GM18867 (cell line): ENCODE measurements around the gene C11orf91.
"Not testable (repeated sequence)": the region's sequence is repeated elsewhere in the genome, so short reads cannot be mapped to it uniquely, and the experiment has no call there.

Experiments used
- ATAC-seq: cut with Tn5 transposase; IDR thresholded peaks from one replicate; pipeline ENCODE4 v1.9.1; 2021; ENCODE audit warnings: mild to moderate bottlenecking, moderate library complexity; ENCODE audit not compliant: unreplicated experiment

The C11orf91 gene

GRCh38 chr11:33700502-33701271 is at the start of gene C11orf91:
Gene C11orf91, minus strand, starts transcription at chr11:33700826. Its CDS starts 86 bp downstream, at chr11:33700740.
- ATAC-seq = peak; percentile 95

GRCh38 chr11:33747979-33748378 is 47.4 kb upstream of the C11orf91 start:
- ATAC-seq = no peak

DNA sequence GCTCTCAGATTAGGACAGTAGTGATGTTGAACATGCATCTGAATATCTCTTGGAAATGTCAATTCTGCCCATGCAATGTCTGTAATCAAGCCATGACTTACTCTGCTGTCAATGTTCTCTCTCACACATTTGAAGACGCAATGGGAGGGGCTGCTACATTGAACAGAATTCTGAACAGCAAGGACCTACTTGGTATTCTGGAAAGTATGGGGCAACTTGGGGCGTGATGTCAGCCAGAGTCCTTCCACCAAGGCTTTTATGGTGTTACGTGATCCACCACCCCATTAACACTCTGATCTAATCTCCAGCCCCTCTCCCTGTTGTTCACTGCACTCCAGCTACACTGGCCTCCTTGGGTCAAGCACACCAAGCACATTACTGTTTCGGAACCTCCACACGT is 42.7 kb upstream of the C11orf91 start:
- no peak for ATAC-seq

GRCh38 chr11:33742249-33742851 is 41.7 kb upstream of the C11orf91 start:
- peak; percentile 47 for ATAC-seq

DNA sequence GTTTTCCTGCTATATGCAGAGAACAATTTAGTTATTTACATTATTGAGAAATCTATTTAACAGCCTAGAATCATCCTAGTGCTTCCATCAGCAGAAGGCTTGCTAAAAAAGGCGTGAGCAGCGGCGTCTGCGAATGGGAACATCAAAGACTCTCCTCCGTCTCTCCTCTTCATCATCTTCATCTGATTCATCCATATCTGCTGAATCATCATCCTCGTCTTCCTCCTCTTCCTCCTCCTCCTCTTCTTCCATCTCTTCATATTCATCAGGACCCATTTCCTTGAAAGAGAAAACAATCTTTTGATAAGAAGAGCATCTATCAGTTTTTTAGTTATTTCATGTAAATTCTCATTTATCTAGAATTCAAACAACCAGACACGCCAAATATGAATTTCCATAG is 41.2 kb upstream of the C11orf91 start:
- ATAC-seq = no peak

DNA sequence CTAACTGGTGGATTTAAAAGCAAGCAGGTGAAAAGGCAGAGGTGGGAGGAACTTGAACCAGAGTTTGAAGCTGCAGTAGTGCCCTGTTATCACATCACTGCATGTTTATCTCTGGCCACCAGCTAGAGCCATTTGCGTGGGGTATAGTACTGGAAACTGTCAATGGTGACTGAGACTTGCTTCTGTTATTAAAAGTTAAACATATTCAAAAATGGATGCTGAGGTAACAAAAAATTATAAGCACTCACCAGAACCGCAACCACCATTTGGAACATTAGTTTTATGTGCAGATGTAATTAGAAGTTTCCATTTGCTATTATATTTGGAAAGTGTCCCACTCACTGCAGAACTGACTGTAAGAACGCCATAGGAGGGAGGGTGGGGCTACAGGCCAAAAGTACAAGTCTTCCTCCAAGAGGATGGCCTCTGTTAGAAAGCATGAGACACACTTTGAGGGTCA is 36.8 kb upstream of the C11orf91 start:
- no peak for ATAC-seq

- ATAC-seq = peak; percentile 74
Observed at GRCh38 chr11:33736148-33736812, 35.7 kb upstream of the C11orf91 start, which contains the start of gene CD59. Gene CD59, minus strand, starts transcription at chr11:33736423. Its CDS starts 13,978 bp downstream, at chr11:33722445.

DNA sequence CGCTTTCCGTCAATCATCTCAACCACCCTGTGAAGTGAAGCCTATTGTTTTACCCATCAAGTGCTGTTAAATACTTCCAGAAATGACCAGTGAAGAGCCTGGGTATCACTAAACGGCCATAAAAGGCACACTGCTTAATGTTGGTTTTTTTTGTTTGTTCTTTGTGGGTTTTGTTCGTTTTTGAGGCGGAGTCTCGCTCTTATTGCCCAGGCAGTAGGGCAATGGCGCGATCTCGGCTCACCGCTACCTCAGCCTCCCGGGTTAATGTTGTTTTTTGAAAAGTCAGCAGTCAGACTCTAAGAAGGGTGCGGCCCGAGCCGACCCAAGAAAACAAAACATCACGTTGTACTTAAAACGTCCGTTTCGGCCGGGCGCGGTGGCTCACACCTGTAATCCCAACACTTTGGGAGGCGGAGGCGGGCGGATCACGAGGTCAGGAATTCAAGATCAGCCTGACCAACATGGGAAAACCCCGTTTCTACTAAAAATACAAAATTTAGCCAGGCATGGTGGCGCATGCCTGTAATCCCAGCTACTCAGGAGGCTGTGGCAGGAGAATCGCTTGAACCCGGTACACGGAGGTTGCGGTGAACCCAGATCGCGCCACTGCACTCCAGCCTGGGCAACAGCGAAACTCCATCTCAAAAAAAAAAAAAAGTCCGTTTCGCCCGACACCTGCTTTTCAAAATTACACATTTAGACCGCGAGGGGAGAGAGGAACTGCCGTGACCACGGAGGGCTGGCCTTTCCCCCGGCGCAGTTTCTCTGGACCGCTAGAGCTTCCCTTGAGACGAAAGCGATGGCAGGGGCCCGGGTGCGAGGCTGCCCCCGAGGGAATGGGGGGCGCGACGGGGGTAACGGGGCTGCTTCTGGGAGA is 34.9 kb upstream of the C11orf91 start:
- peak; percentile 65 for ATAC-seq

DNA sequence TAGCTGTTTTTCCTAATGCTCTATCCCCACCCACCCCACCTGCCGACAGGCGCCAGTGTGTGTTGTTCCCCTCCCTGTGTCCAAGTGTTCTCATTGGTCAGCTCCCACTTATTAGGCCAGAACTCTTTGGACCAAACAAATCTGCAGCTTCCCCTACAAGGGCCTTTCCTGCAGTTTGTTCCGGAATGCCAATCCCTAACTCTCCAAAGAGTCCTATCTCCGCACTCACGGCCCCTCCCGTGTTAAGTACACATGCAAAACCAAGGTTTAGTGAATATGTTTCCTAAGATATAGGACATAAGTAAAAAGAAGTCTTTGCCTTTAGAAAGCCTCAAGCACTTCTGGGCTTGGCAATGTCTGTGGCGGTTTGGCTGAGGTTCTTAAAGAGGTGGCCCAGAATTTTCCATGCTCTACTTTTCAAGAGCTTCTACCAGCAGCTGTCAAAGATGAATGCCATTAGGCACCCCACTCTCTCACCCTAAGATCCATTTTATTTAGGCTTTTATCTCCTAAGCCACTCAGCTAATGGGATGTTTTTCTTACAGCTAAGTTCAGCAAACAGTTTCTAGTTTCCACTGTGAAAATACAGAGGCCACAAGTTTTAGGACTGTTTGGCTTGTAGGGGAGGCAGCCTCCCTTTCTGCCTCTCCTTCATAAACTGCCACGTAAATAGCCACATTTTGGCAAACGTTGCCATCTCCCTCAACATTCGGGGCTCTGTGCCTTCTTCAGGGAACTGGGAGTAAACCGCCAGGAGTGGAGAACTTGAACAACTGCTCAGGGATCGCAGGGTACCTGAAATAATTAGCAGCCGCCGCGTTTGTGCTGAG is 34.0 kb upstream of the C11orf91 start:
- no peak for ATAC-seq

GRCh38 chr11:33733980-33734379 is 33.4 kb upstream of the C11orf91 start:
- ATAC-seq = no peak

GRCh38 chr11:33731723-33732531 is 31.3 kb upstream of the C11orf91 start:
- ATAC-seq = no peak

DNA sequence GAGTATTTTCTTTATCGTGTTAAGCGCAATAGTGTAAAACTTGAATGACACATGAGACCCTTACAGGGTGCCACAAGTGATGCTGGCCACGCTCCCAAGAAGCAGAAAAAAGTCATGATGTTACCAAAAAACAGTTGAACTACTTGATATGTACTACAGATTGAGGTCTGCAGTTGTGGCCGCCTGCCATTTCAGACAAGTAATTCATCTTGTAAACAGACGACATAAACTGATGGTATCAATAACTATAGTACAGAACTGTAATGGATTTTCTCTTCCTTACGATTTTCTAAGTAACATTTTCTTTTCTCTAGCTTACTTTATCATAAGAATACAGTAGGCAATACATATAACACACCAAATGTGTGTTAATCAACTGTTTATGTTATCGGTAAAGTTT is 30.1 kb upstream of the C11orf91 start:
- no peak for ATAC-seq

DNA sequence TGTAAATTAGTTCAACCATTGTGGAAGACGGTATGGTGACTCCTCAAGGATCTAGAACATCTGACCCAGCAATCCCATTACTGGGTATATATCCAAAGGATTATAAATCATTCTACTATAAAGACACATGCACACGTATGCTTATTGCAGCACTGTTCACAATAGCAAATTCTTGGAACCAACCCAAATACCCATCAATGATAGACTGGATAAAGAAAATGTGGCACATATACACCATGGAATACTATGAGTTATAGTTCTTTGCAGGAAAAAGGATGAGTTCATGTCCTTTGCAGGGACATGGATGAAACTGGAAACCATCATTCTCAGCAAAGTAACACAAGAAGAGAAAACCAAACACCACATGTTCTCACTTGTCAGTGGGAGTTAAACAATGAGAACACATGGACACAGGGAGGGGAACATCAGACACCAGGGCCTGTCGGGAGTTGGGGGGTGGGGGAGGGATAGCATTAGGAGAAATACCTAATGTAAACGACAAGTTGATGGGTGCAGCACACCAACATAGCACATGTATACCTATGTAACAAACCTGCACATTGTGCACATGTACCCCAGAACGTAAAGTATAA is 28.5 kb upstream of the C11orf91 start:
- ATAC-seq = not testable (repeated sequence)

DNA sequence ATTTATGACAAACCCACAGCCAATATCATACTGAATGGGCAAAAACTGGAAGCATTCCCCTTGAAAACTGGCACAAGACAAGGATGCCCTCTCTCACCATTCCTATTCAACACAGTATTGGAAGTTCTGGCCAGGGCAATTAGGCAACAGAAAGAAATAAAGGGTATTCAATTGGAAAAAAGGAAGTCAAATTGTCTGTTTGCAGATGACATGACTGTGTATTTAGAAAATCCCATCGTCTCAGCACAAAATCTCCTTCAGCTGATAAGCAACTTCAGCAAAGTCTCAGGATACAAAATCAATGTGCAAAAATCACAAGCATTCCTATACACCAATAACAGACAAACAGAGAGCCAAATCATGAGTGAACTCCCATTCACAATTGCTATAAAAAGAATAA is 26.9 kb upstream of the C11orf91 start:
- ATAC-seq = not testable (repeated sequence)

GRCh38 chr11:33725496-33725895 is 24.9 kb upstream of the C11orf91 start:
- no peak for ATAC-seq

DNA sequence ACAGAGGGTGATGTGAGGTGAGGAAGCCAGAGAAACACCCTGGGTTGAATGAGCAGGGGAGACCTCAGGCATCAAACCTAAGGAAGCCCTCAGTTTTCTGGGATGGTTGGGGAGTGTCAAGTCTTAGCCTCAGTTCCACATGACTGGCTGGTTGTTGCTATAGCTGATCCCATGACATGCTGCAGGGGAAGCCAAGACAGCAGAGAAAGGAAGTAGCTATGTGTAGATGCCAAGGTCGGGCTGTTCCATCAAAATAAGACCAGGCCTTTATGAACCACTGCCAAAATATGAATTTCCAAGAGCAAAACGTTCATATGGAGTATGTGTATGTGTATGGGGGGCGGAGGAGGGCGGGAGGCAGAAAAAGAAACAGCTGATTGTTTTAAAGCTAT is 24.0 kb upstream of the C11orf91 start:
- ATAC-seq = no peak

DNA sequence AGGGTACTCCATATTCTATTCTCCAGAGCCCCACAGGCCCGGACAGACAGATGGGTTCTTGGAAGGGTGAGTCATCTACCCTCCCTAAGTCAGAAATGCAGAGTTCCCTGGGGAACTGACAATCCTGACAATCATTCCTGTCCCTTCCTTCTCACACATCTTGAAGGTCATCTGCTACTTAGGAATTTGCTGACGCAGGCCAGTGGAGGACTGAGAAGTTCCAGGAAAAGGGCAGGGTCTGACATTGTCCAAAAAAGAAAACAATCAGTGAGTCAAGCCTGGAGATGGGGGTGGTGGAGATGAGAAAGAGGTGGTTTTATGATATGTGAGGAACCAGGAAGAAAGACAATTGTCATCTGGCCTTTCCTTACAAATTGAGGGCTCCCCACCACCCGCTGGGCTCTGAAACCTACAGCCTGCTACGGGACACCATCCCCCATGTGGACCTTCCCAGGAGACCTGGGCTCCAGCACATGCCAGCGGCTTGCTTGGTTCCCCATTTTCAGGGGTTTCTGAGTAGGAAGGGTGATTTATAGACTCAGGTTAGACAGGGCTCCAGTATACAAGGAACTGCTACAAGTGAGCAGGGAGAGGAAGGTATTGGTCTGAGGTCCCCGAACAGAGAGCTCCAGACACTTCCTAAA is 22.7 kb upstream of the C11orf91 start:
- ATAC-seq = no peak

DNA sequence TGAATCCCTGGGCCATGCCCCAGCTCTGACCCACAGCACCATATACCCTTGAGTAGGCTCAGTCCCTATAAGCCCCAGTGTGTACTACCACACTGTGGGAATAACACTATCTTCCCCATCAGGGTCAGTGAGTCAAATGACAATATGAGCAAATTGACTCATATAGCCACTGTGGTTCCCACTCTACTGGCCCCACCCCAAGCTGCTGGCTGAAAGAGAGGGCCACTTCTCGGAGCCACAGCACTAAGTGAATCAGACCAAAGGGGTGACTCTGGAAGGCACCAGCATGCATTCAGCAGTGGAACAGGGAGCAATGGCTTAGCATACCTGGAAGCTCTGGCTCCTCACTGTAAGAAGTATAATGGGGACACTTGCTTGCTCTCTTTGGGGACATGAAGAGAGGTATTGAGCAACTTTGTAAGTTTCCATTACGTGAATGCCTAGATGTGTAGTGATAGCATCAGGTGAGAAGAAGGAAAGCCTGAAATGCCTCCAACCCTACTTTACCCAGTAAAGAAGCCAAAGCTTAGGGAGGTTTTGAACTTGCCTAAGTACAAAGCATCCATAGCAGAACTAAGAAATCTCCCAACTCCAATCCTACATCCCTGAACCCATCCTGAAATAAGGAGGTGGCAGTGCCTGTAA is 22.1 kb upstream of the C11orf91 start:
- peak; percentile 88 for ATAC-seq
